Mesendoderm (in vitro differentiated cells): Measurements from ENCODE around the gene KCNC4.

Source experiments
- DNase-seq: peaks from one replicate; pipeline ENCODE4 v3.0.0; 2013
- H2AK5ac ChIP-seq: 2 replicates; pipeline ENCODE4 v1.6.1; 2013; ENCODE audit warnings: low read length, inconsistent platforms
- H2BK120ac ChIP-seq: 2 replicates; pipeline ENCODE4 v1.6.1; 2013; ENCODE audit warnings: low read depth, mild to moderate bottlenecking, low read length, moderate library complexity, mixed read lengths
- H2BK15ac ChIP-seq: replicated peaks from 2 replicates; pipeline ENCODE4 v1.6.1; 2013; ENCODE audit warnings: low read depth, mild to moderate bottlenecking, moderate library complexity
- H2BK5ac ChIP-seq: 2 replicates; pipeline ENCODE4 v1.6.1; 2013; ENCODE audit warnings: low read length, inconsistent platforms
- H3K18ac ChIP-seq: 2 replicates; pipeline ENCODE4 v1.6.1; 2013; ENCODE audit warnings: mild to moderate bottlenecking, low read length, mixed read lengths
- H3K23ac ChIP-seq: one replicate; pipeline ENCODE4 v1.6.1; 2013; ENCODE audit warnings: low read length
- H3K27ac ChIP-seq: 2 replicates; pipeline ENCODE4 v1.5.1; 2013; ENCODE audit warnings: low read depth, mild to moderate bottlenecking, inconsistent platforms, low read length, moderate library complexity
- H3K27me3 ChIP-seq: 2 replicates; pipeline ENCODE4 v1.6.1; 2013; ENCODE audit warnings: low read length, control low read depth, mild to moderate bottlenecking, inconsistent platforms; ENCODE audit not compliant: insufficient read depth, poor library complexity
- H3K36me3 ChIP-seq: 2 replicates; pipeline ENCODE4 v1.6.1; 2013; ENCODE audit warnings: low read length, inconsistent platforms; ENCODE audit not compliant: control insufficient read depth, insufficient read depth
- H3K4ac ChIP-seq: one replicate; pipeline ENCODE4 v1.6.1; 2013; ENCODE audit warnings: low read depth, mild to moderate bottlenecking, low read length, moderate library complexity
- H3K4me1 ChIP-seq: 2 replicates; pipeline ENCODE4 v1.6.1; 2013; ENCODE audit warnings: low read depth, low read length, inconsistent platforms; ENCODE audit not compliant: control insufficient read depth
- H3K4me2 ChIP-seq: 2 replicates; pipeline ENCODE4 v1.6.1; 2013; ENCODE audit warnings: low read length
- H3K4me3 ChIP-seq: 2 replicates; pipeline ENCODE4 v1.5.1; 2013; ENCODE audit warnings: mild to moderate bottlenecking, low read length
- H3K56ac ChIP-seq: one replicate; pipeline ENCODE4 v1.6.1; 2013; ENCODE audit warnings: low read length
- H3K79me1 ChIP-seq: 2 replicates; pipeline ENCODE4 v1.6.1; 2013; ENCODE audit warnings: low read length, inconsistent platforms
- H3K79me2 ChIP-seq: 2 replicates; pipeline ENCODE4 v1.6.1; 2013; ENCODE audit warnings: mild to moderate bottlenecking, low read length; ENCODE audit not compliant: control insufficient read depth, insufficient read depth
- H3K9ac ChIP-seq: 2 replicates; pipeline ENCODE4 v1.6.1; 2013; ENCODE audit warnings: low read length, inconsistent platforms
- H4K5ac ChIP-seq: one replicate; pipeline ENCODE4 v1.6.1; 2013; ENCODE audit warnings: low read length
- H4K8ac ChIP-seq: one replicate; pipeline ENCODE4 v1.6.1; 2013; ENCODE audit warnings: low read depth, mild to moderate bottlenecking, control low read depth, low read length, moderate library complexity
- WGBS: extraction: QIAGEN DNeasy Blood & Tissue Kit; methylation state at CpG from one replicate; pipeline ENCODE4 v1.1.7; 2013; ENCODE audit warnings: low lambda C conversion rate, missing lambda C conversion rate; ENCODE audit not compliant: insufficient coverage; ENCODE audit errors: extremely low coverage; 5-methylcytosine and 5-hydroxymethylcytosine counted together

KCNC4 gene

DNA sequence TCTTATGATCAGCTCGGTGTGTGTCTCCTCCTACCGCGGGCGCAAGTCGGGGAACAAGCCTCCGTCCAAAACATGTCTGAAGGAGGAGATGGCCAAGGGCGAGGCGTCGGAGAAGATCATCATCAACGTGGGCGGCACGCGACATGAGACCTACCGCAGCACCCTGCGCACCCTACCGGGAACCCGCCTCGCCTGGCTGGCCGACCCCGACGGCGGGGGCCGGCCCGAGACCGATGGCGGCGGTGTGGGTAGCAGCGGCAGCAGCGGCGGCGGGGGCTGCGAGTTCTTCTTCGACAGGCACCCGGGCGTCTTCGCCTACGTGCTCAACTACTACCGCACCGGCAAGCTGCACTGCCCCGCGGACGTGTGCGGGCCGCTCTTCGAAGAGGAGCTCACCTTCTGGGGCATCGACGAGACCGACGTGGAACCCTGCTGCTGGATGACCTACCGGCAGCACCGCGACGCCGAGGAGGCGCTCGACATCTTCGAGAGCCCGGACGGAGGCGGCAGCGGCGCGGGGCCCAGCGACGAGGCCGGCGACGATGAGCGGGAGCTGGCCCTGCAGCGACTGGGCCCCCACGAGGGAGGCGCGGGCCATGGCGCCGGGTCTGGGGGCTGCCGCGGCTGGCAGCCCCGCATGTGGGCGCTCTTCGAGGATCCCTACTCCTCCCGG, 1.5 kb downstream of the KCNC4 start:
- Histone ChIP-seq H3K4me1 (peaks cover 16% of the 10 kb centered on the region), H3K79me1 (peaks cover 10% of the 10 kb centered on the region), H3K27ac (no peak overlapping the region), H3K23ac (peak overlapping the region; percentile 31), H2BK120ac (no peak overlapping the region), H3K27me3 (no peaks in the 10 kb centered on the region), H2BK5ac (no peak overlapping the region), H3K18ac (no peak overlapping the region), H3K4ac (peak overlapping the region; percentile 8), H3K9ac (peak overlapping the region; percentile 79), H3K4me2 (peak overlapping the region; percentile 22), H3K79me2 (peaks cover 44% of the 10 kb centered on the region), H2BK15ac (no peak overlapping the region), H4K8ac (no peak overlapping the region), H4K5ac (no peak overlapping the region), H3K36me3 (no peaks in the 10 kb centered on the region), H3K4me3 (peak overlapping the region; percentile 58), H2AK5ac (no peak overlapping the region), H3K56ac (peak overlapping the region; percentile 93)
- DNase-seq, result peak; percentile 30
- no CpG with 5 or more reads among the region's 81 CpGs for WGBS

- H3K18ac ChIP-seq, result no peak overlapping the region
- peaks cover 14% of the 10 kb centered on the region for H3K79me1 ChIP-seq
- H4K5ac ChIP-seq, result no peak overlapping the region
- peak overlapping the region; percentile 79 for H3K9ac ChIP-seq
- no peak overlapping the region for H3K4ac ChIP-seq
- no peak overlapping the region for H4K8ac ChIP-seq
- H3K4me1 ChIP-seq, result peaks cover 22% of the 10 kb centered on the region
- H2BK5ac ChIP-seq, result no peak overlapping the region
- peak; percentile 45 for DNase-seq
- H3K27ac ChIP-seq, result no peak overlapping the region
- H3K27me3 ChIP-seq, result no peaks in the 10 kb centered on the region
- peak overlapping the region; percentile 58 for H3K4me3 ChIP-seq
- H2BK120ac ChIP-seq, result no peak overlapping the region
- no peak overlapping the region for H2AK5ac ChIP-seq
- peak overlapping the region; percentile 22 for H3K4me2 ChIP-seq
- H3K56ac ChIP-seq, result peak overlapping the region; percentile 93
- H3K79me2 ChIP-seq, result peaks cover 48% of the 10 kb centered on the region
- no peak overlapping the region for H2BK15ac ChIP-seq
- WGBS, result no CpG with 5 or more reads among the region's 20 CpGs
- H3K23ac ChIP-seq, result no peak overlapping the region
- H3K36me3 ChIP-seq, result no peaks in the 10 kb centered on the region
Measured at GRCh38 chr1:110212169-110213142, 2.3 kb downstream of the KCNC4 start.

DNA sequence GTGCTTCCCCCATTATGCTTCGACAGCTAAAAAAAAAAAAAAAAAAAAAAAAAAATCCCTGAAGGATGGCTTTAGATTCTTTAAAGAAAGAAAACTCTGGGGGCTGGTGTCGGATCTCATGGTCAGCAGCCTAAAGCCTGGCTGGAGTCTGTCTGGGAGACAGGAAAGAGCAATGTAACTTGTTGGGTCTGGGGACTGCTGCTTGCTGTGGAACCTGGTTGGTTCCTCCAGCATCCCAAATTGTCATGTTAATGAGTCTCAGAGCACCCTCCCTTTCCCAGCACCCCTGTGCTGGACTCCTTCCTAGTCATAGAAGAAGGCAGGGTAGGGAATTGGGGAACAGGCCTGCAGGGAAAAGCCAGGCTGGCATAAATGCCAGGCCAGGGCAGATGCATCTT, 3.0 kb downstream of the KCNC4 start:
- Histone ChIP-seq H3K27ac (no peak overlapping the region), H2AK5ac (no peak overlapping the region), H3K18ac (no peak overlapping the region), H3K79me2 (peaks cover 48% of the 10 kb centered on the region), H2BK5ac (no peak overlapping the region), H3K56ac (peak overlapping the region; percentile 93), H3K23ac (no peak overlapping the region), H4K8ac (no peak overlapping the region), H2BK15ac (no peak overlapping the region), H4K5ac (no peak overlapping the region), H3K4me2 (peak overlapping the region; percentile 54), H3K4ac (no peak overlapping the region), H3K4me1 (peaks cover 28% of the 10 kb centered on the region), H3K36me3 (no peaks in the 10 kb centered on the region), H3K27me3 (no peaks in the 10 kb centered on the region), H3K9ac (peak overlapping the region; percentile 79), H2BK120ac (no peak overlapping the region), H3K79me1 (peaks cover 14% of the 10 kb centered on the region), H3K4me3 (no peak overlapping the region)
- DNase-seq, result no peak
- no CpG with 5 or more reads among the region's 2 CpGs for WGBS

GRCh38 chr1:110214454-110215404, 4.6 kb downstream of the KCNC4 start:
- peak overlapping the region; percentile 43 for H2AK5ac ChIP-seq
- peaks cover 34% of the 10 kb centered on the region for H3K4me1 ChIP-seq
- no peak overlapping the region for H2BK15ac ChIP-seq
- H3K9ac ChIP-seq, result peak overlapping the region; percentile 45
- H3K27ac ChIP-seq, result no peak overlapping the region
- peak overlapping the region; percentile 2 for H3K4me2 ChIP-seq
- H3K79me2 ChIP-seq, result peaks cover 57% of the 10 kb centered on the region
- H3K4ac ChIP-seq, result no peak overlapping the region
- H4K5ac ChIP-seq, result no peak overlapping the region
- H3K27me3 ChIP-seq, result no peaks in the 10 kb centered on the region
- no peak overlapping the region for H4K8ac ChIP-seq
- WGBS, result 100% methylated on average over 1 of the region's 16 CpGs
- no peak overlapping the region for H3K18ac ChIP-seq
- no peak overlapping the region for H3K23ac ChIP-seq
- DNase-seq, result no peak
- H3K4me3 ChIP-seq, result no peak overlapping the region
- no peak overlapping the region for H2BK120ac ChIP-seq
- peaks cover 26% of the 10 kb centered on the region for H3K79me1 ChIP-seq
- peak overlapping the region; percentile 74 for H3K56ac ChIP-seq
- peak overlapping the region; percentile 54 for H2BK5ac ChIP-seq
- no peaks in the 10 kb centered on the region for H3K36me3 ChIP-seq
